H1 (cell line): Measurements from ENCODE around the gene SCN2A. TPM values are rescaled to one million over a fixed set of nuclear protein-coding genes. Genes with fewer than 3 reads are reported as not detected.

Source experiments
- CTCF ChIA-PET: fragments of 300-600 bp; sonication (Branson Sonifier 250); formaldehyde crosslinking; loops from one replicate; lab custom pipeline; 2021; ENCODE audit not compliant: partially characterized antibody; lab: Charles Lee
- POLR2A ChIA-PET: fragments of 300-600 bp; sonication (Branson Sonifier 250); formaldehyde crosslinking; loops from one replicate; lab custom pipeline; 2021; ENCODE audit warnings: inconsistent platforms; ENCODE audit not compliant: partially characterized antibody; lab: Charles Lee
- DNase-seq, 2 experiments: peaks; one replicate each; pipeline versions ENCODE4 v3.0.0 to v3.0.0-alpha.2; 2010 to 2022; ENCODE audit warnings: low spot score in 2 of 2, low read depth in 1 of 2, mixed read lengths in 1 of 2
- FAIRE-seq: peaks from 2 replicates; lab custom pipeline; 2011; peaks lifted over from hg19 to GRCh38; lab: Jason Lieb, UNC
- H2AFZ ChIP-seq: 2 replicates; pipeline ENCODE4 v1.8.1; 2012; ENCODE audit warnings: low read length, inconsistent platforms
- H2AK5ac ChIP-seq: 2 replicates; pipeline ENCODE4 v1.6.1; 2013; ENCODE audit warnings: low read depth, low read length
- H2BK120ac ChIP-seq: replicated peaks from 2 replicates; pipeline ENCODE3; 2013; ENCODE audit warnings: low read depth, low read length, inconsistent platforms
- H2BK12ac ChIP-seq: 2 replicates; pipeline ENCODE4 v1.6.1; 2013; ENCODE audit warnings: low read depth, low read length
- H2BK15ac ChIP-seq: 2 replicates; pipeline ENCODE4 v1.6.1; 2013; ENCODE audit warnings: low read length
- H2BK20ac ChIP-seq: 2 replicates; pipeline ENCODE4 v1.6.1; 2013; ENCODE audit warnings: low read length
- H2BK5ac ChIP-seq: 2 replicates; pipeline ENCODE4 v1.6.1; 2013; ENCODE audit warnings: low read depth, low read length
- H3K14ac ChIP-seq: 2 replicates; pipeline ENCODE4 v1.6.1; 2013; ENCODE audit warnings: inconsistent platforms; ENCODE audit not compliant: insufficient read length
- H3K18ac ChIP-seq: 2 replicates; pipeline ENCODE4 v1.6.1; 2013; ENCODE audit warnings: low read length; ENCODE audit errors: extremely low read depth
- H3K23ac ChIP-seq: 2 replicates; pipeline ENCODE4 v1.6.1; 2013; ENCODE audit warnings: inconsistent platforms; ENCODE audit not compliant: insufficient read length
- H3K23me2 ChIP-seq: 2 replicates; pipeline ENCODE4 v1.6.1; 2013; ENCODE audit warnings: low read depth, low read length
- H3K27ac ChIP-seq: 2 replicates; pipeline ENCODE4 v1.6.1; 2011; ENCODE audit warnings: low read depth, low read length, inconsistent platforms
- H3K27me3 ChIP-seq, 4 experiments: replicated peaks in 1 of 4; 1 replicate in 1 of 4; 2 replicates in 3 of 4; pipeline versions ENCODE4 v1.6.1 to v1.8.1; 2011 to 2013; ENCODE audit warnings: low read length in 3 of 4, mild to moderate bottlenecking in 3 of 4, inconsistent platforms in 2 of 4, mixed read lengths in 2 of 4, moderate library complexity in 1 of 4; ENCODE audit not compliant: control insufficient read depth in 3 of 4, insufficient read depth in 3 of 4; ENCODE audit errors: extremely low read depth in 1 of 4
- H3K36me3 ChIP-seq, 4 experiments: 2 replicates each; pipeline versions ENCODE4 v1.6.1 to v1.8.1; 2011 to 2013; ENCODE audit warnings: mild to moderate bottlenecking in 4 of 4, low read length in 3 of 4, moderate library complexity in 2 of 4, control low read depth in 1 of 4, inconsistent platforms in 1 of 4; ENCODE audit not compliant: insufficient read depth in 4 of 4, control insufficient read depth in 2 of 4
- H3K4ac ChIP-seq: replicated peaks from 2 replicates; pipeline ENCODE3; 2013; ENCODE audit warnings: low read length, low read depth, mixed read lengths, inconsistent platforms; ENCODE audit not compliant: insufficient read length
- H3K4me1 ChIP-seq, 4 experiments: replicated peaks in 1 of 4; 1 replicate in 1 of 4; 2 replicates in 3 of 4; pipeline versions ENCODE4 v1.6.1 to v1.8.1; 2011 to 2013; ENCODE audit warnings: low read length in 3 of 4, inconsistent platforms in 2 of 4, mixed read lengths in 1 of 4; ENCODE audit not compliant: insufficient read depth in 4 of 4, control insufficient read depth in 3 of 4
- H3K4me2 ChIP-seq, 2 experiments: 2 replicates each; pipeline versions ENCODE4 v1.6.1 to v1.8.1; 2011 to 2013; ENCODE audit warnings: low read depth in 2 of 2, low read length in 2 of 2, control low read depth in 1 of 2, inconsistent platforms in 1 of 2, mild to moderate bottlenecking in 1 of 2; ENCODE audit not compliant: insufficient read depth in 1 of 2
- H3K4me3 ChIP-seq, 4 experiments: fragments of 200-600, 300-600 bp in 1 of 4; sonication (generic), shearing (Covaris generic), sonication (Bioruptor Twin) in 1 of 4; 2 replicates each; pipeline versions ENCODE4 v1.5.1 to v1.8.1; 2011 to 2016; ENCODE audit warnings: low read length in 4 of 4, low read depth in 3 of 4, control low read depth in 2 of 4, inconsistent platforms in 2 of 4, mild to moderate bottlenecking in 2 of 4, mixed read lengths in 1 of 4, moderate library complexity in 1 of 4; ENCODE audit not compliant: insufficient read depth in 2 of 4; ENCODE audit errors: extremely low read depth in 1 of 4
- H3K56ac ChIP-seq: replicated peaks from 2 replicates; pipeline ENCODE3; 2013; ENCODE audit warnings: low read depth, mild to moderate bottlenecking, mixed read lengths, low read length, inconsistent platforms; ENCODE audit not compliant: insufficient read length
- H3K79me1 ChIP-seq: 2 replicates; pipeline ENCODE4 v1.6.1; 2013; ENCODE audit warnings: low read depth, low read length, control low read depth
- H3K79me2 ChIP-seq, 2 experiments: 2 replicates each; pipeline versions ENCODE4 v1.6.1 to v1.8.1; 2012 to 2013; ENCODE audit warnings: low read length in 2 of 2, mild to moderate bottlenecking in 2 of 2, inconsistent platforms in 1 of 2; ENCODE audit not compliant: insufficient read depth in 2 of 2, control insufficient read depth in 1 of 2
- H3K9ac ChIP-seq, 4 experiments: replicated peaks in 1 of 4; 1 replicate in 1 of 4; 2 replicates in 3 of 4; pipeline versions ENCODE4 v1.6.1 to v1.8.1; 2011 to 2013; ENCODE audit warnings: low read depth in 3 of 4, low read length in 3 of 4, control low read depth in 2 of 4, mild to moderate bottlenecking in 2 of 4, moderate library complexity in 2 of 4, inconsistent platforms in 1 of 4; ENCODE audit errors: extremely low read depth in 1 of 4
- H3K9me3 ChIP-seq, 2 experiments: 2 replicates each; pipeline versions ENCODE4 v1.6.1 to v1.8.1; 2012 to 2013; ENCODE audit warnings: mild to moderate bottlenecking in 2 of 2, moderate library complexity in 2 of 2, control low read depth in 1 of 2, inconsistent platforms in 1 of 2, low read depth in 1 of 2, low read length in 1 of 2, mixed read lengths in 1 of 2; ENCODE audit not compliant: insufficient read depth in 2 of 2
- H4K20me1 ChIP-seq, 2 experiments: replicated peaks in 1 of 2; 2 replicates each; pipeline versions ENCODE3 to v1.8.1; 2011 to 2013; ENCODE audit warnings: inconsistent platforms in 2 of 2, low read length in 2 of 2, mild to moderate bottlenecking in 1 of 2; ENCODE audit not compliant: insufficient read depth in 2 of 2, control insufficient read depth in 1 of 2
- H4K5ac ChIP-seq: 2 replicates; pipeline ENCODE4 v1.6.1; 2013; ENCODE audit warnings: low read length, low read depth, mixed read lengths, inconsistent platforms; ENCODE audit not compliant: insufficient read length
- H4K8ac ChIP-seq: 2 replicates; pipeline ENCODE4 v1.8.0; 2013; ENCODE audit warnings: mild to moderate bottlenecking, moderate library complexity, low read length, inconsistent platforms; ENCODE audit not compliant: insufficient read depth; ENCODE audit errors: extremely low read depth
- H4K91ac ChIP-seq: replicated peaks from 2 replicates; pipeline ENCODE3; 2013; ENCODE audit warnings: low read length, mixed read lengths, inconsistent platforms; ENCODE audit not compliant: insufficient read length
- BACH1 ChIP-seq: IDR thresholded peaks from 2 replicates; pipeline ENCODE4 v1.6.1; 2012; ENCODE audit warnings: low read length, improper control_type of control experiment
- CBX8 ChIP-seq: fragments of 300-800, 300-1000 bp; sonication (generic); IDR thresholded peaks from 2 replicates; pipeline ENCODE4 v1.7.1; 2016; ENCODE audit warnings: low read depth, low read length, borderline replicate concordance
- CEBPB ChIP-seq: IDR thresholded peaks from 2 replicates; pipeline ENCODE4 v1.6.1; 2012; ENCODE audit warnings: low read depth, low read length
- GABPA ChIP-seq: IDR thresholded peaks from 2 replicates; pipeline ENCODE4 v1.6.1; 2011; ENCODE audit warnings: mild to moderate bottlenecking, low read length, moderate library complexity, borderline replicate concordance; ENCODE audit not compliant: insufficient read depth
- HDAC6 ChIP-seq: IDR thresholded peaks from one replicate; pipeline ENCODE4 v1.7.1; 2012; ENCODE audit warnings: low read depth, mild to moderate bottlenecking, inconsistent platforms, low read length, moderate library complexity
- KDM1A ChIP-seq: fragments of 200-600, 300-600 bp; sonication (generic); IDR thresholded peaks from 2 replicates; pipeline ENCODE4 v1.7.1; 2016; ENCODE audit warnings: mild to moderate bottlenecking, low read length, borderline replicate concordance
- NANOG ChIP-seq: IDR thresholded peaks from 2 replicates; pipeline ENCODE4 v1.6.1; 2011; ENCODE audit warnings: low read length, low read depth, mild to moderate bottlenecking, inconsistent platforms; ENCODE audit not compliant: insufficient read depth, poor library complexity, severe bottlenecking
- POLR2A ChIP-seq, 2 experiments: IDR thresholded peaks; 1 replicate in 1 of 2; 2 replicates in 1 of 2; pipeline ENCODE4 v1.6.1; 2011; ENCODE audit warnings: low read depth in 2 of 2, low read length in 2 of 2, mild to moderate bottlenecking in 2 of 2; ENCODE audit errors: control extremely low read depth in 1 of 2
- POU5F1 ChIP-seq: IDR thresholded peaks from 2 replicates; pipeline ENCODE4 v1.6.1; 2011; ENCODE audit warnings: low read depth, mild to moderate bottlenecking, low read length, moderate library complexity
- RNF2 ChIP-seq: fragments of 200-900, 300-1000 bp; sonication (generic); IDR thresholded peaks from 2 replicates; pipeline ENCODE4 v1.7.1; 2016; ENCODE audit warnings: borderline replicate concordance, low read depth, mild to moderate bottlenecking, antibody characterized with exemption, low read length; ENCODE audit not compliant: poor library complexity, severe bottlenecking; ENCODE audit errors: missing control alignments
- SIX5 ChIP-seq: IDR thresholded peaks from 2 replicates; pipeline ENCODE4 v1.6.1; 2011; ENCODE audit warnings: mild to moderate bottlenecking, low read depth, low read length
- TBP ChIP-seq: IDR thresholded peaks from 2 replicates; pipeline ENCODE4 v1.6.1; 2011; ENCODE audit warnings: low read depth, low read length, improper control_type of control experiment
- TCF12 ChIP-seq: IDR thresholded peaks from 2 replicates; pipeline ENCODE4 v1.6.1; 2011; ENCODE audit warnings: low read depth, mild to moderate bottlenecking, low read length
- TEAD4 ChIP-seq: IDR thresholded peaks from 2 replicates; pipeline ENCODE4 v1.6.1; 2012; ENCODE audit warnings: low read depth, low read length, inconsistent platforms, mixed read lengths
- YY1 ChIP-seq: IDR thresholded peaks from 2 replicates; pipeline ENCODE4 v1.6.1; 2011; ENCODE audit warnings: low read depth, mild to moderate bottlenecking, low read length
- WGBS, 2 experiments: shearing (Covaris generic) in 1 of 2; methylation state at CpG; one replicate each; pipeline versions ENCODE4 v1.1.6 to v1.1.7; 2013 to 2015; ENCODE audit warnings: low lambda C conversion rate in 2 of 2, mixed read lengths in 2 of 2, inconsistent platforms in 1 of 2, low coverage in 1 of 2, missing lambda C conversion rate in 1 of 2; ENCODE audit not compliant: insufficient replicate concordance in 2 of 2, insufficient coverage in 1 of 2, insufficient read length in 1 of 2; ENCODE audit errors: extremely low coverage in 1 of 2, missing lambda C conversion rate in 1 of 2; 5-methylcytosine and 5-hydroxymethylcytosine counted together
- polyA plus RNA-seq, 7 experiments: library from polyadenylated mRNA; depleted of rRNA in 3 of 7; stranded (reverse) in 5 of 7; unstranded in 2 of 7; fragments of >200 nt in 5 of 7; fragments of 200-250 nt in 2 of 7; gene quantifications; 1 replicate in 5 of 7; 2 replicates in 1 of 7; 4 replicates in 1 of 7; pipeline versions ENCODE4 v1.2.1 to v1.2.3, GENCODE V29; 2011 to 2013; ENCODE audit warnings: missing spikeins in 2 of 7, mixed read lengths in 2 of 7
- total RNA-seq: library from RNA; stranded (reverse); fragmentation: NEBNext Ultra II Directional; extraction: Animal tissue kit (Norgen Biotek cat#: 25700); gene quantifications from 2 replicates; pipeline ENCODE4 v1.2.1, GENCODE V29; 2021

Gene SCN2A
- total and polyA plus RNA-seq, 2 of the 8 experiments (the other 6 are each of a cell fraction or from before 2014, with no cell fraction given): 0.18 to 1.1 TPM

GRCh38 chr2:165313509-165313908 is 74.3 kb downstream of the SCN2A start:
- no peak overlapping the region for H3K56ac ChIP-seq
- no peak overlapping the region for H2BK12ac ChIP-seq
- H4K91ac ChIP-seq: no peak overlapping the region
- no peaks in the 10 kb centered on the region for H3K36me3 ChIP-seq
- H3K79me2 ChIP-seq: no peaks in the 10 kb centered on the region
- H2BK5ac ChIP-seq: no peak overlapping the region
- no peak overlapping the region for H3K27ac ChIP-seq
- H3K14ac ChIP-seq: no peak overlapping the region
- no peaks in the 10 kb centered on the region for H3K23me2 ChIP-seq
- no peak overlapping the region for H3K23ac ChIP-seq
- FAIRE-seq: no peak
- H3K4me3 ChIP-seq: no peak overlapping the region
- no peaks in the 10 kb centered on the region for H3K79me1 ChIP-seq
- H3K4me2 ChIP-seq: no peak overlapping the region
- H3K4ac ChIP-seq: no peak overlapping the region
- H3K4me1 ChIP-seq: no peaks in the 10 kb centered on the region; a peak in 1 of 7 replicates
- no peak for DNase-seq
- H3K9me3 ChIP-seq: no peaks in the 10 kb centered on the region
- POLR2A ChIA-PET: no interaction called here
- no peak overlapping the region for H2BK15ac ChIP-seq
- no peak overlapping the region for H2AFZ ChIP-seq
- H4K20me1 ChIP-seq: no peaks in the 10 kb centered on the region
- H3K18ac ChIP-seq: no peak overlapping the region
- H3K9ac ChIP-seq: no peak overlapping the region
- CTCF ChIA-PET: no interaction called here
- H2AK5ac ChIP-seq: no peak overlapping the region
- WGBS, 2 experiments: 86% methylated on average over 4 of the region's 4 CpGs; no CpG with 5 or more reads in 1 of the 2 experiments
- peaks cover 0 to 1% (median 0%) of the 10 kb centered on the region in 4 experiments; a peak in 1 of 7 replicates for H3K27me3 ChIP-seq
- H4K5ac ChIP-seq: no peak overlapping the region
- H2BK120ac ChIP-seq: no peak overlapping the region
- TF ChIP-seq GABPA: no peak
- no peak for TF ChIP-seq HDAC6
- TF ChIP-seq RNF2: no peak
- no peak for TF ChIP-seq POU5F1
- no peak for TF ChIP-seq SIX5
- no peak for TF ChIP-seq POLR2A (IDR thresholded peaks at IDR 0.05; ENCODE audit: control extremely low read depth in 1 of 2, low read depth in 2 of 2, low read length in 2 of 2)
- no peak for TF ChIP-seq CBX8
- TF ChIP-seq BACH1: no peak
- no peak for TF ChIP-seq KDM1A
- no peak for TF ChIP-seq NANOG
- no peak for TF ChIP-seq TEAD4
- TF ChIP-seq TBP: no peak
- no peak for TF ChIP-seq YY1
- TF ChIP-seq CEBPB: no peak
- TF ChIP-seq TCF12: no peak
- no peak overlapping the region for H4K8ac ChIP-seq
- H2BK20ac ChIP-seq: no peak overlapping the region
